ENCODE measurements around the gene KRT15.
"Not testable (repeated sequence)": the region's sequence is repeated elsewhere in the genome, so short reads cannot be mapped to it uniquely, and the experiment has no call there.

Gene KRT15

DNA sequence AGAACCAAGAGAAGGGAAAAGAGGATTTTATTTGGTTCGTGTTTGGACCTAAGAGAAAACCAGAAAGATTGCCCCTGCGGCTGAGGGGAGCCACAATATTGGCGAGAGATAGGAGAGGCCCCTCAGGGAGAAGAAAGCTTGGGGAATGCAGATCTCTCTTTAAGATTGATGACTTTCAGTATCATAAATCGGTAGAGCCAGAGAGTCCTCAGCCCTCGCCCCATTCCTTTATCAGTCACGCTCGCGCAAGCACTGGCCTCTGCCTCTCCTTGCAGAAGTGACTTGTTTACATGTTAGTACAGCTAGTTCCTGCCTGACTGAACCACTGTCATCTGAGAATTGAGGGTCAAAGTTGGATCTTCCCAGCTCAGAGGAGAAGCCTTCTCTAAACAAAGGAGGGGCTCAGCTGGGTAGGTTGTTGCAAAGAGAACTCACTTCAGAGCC lies 30.9 kb upstream of the KRT15 start:
- DNase-seq, result no peak
- H3K4me3 Mint-ChIP-seq, result no peak overlapping the region
- CTCF ChIA-PET, result interaction anchor here (0.6 to 6.8 kb wide), 40 partner anchors 9 to 967 kb away, joined by 3 to 165 read pairs (median 5); partner anchors contain the start of gene KRT9

GRCh38 chr17:41548844-41549595 lies 30.3 kb upstream of the KRT15 start:
- CTCF ChIA-PET, result interaction anchor here (0.6 to 6.8 kb wide), 58 partner anchors 9 to 1285 kb away, joined by 3 to 165 read pairs (median 4); partner anchors contain the start of genes GAST, KRT13 and KRT9
- Mint-ChIP-seq H3K36me3 (no peaks in the 10 kb centered on the region), H3K4me3 (no peak overlapping the region)

More for the DNA sequence above, 30.9 kb upstream of the KRT15 start:
- Mint-ChIP-seq H3K36me3 (no peaks in the 10 kb centered on the region), H3K4me1 (peaks cover 23% of the 10 kb centered on the region), H3K27me3 (peaks cover 51% of the 10 kb centered on the region), H3K9me3 (peaks cover 4% of the 10 kb centered on the region), H3K27ac (no peak overlapping the region)

DNA sequence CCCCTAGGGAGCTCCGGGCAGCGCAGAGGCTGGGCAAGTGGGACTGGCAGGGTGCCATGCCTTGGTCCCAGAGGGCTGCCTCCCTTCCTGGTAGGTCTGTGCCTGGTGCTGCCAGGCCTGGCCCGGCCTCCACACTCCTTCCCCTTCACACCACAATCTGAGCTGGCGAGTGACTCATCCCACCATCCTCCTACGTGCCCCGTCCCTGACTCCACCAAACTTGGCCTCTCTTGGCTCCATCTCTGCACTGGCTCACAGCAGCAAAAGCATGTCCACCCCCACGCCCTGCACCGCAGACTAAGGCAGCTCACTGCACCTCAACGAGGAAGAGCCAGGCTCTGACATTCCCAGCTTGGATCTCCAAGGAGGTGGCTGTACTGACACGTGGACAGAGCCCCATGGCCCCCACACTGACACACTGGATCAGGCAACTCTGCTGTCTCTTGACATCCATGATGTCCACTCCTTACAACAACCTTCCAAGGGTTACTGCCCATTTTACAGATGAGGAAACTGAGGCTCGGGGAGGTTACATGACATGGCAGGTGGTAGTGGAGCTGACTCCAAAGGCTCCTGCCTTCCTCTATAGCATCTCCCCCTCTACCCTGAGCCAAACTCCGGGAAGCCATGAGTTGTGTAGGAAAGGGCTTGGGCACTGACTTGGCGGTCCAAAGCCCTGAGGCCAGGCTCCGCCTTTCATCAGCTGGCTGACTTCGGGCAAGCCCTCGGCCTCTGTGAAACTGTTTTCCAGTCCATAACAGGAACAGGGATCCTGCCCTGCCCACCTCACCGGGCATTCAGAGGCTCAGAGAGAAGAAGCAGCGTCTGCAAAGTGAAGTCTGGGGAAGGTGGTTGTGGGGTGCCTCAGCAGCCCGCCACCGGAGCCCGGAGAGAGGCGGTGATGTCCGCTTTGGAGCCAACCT lies 29.5 kb upstream of the KRT15 start:
- peak; percentile 34 for DNase-seq
- CTCF ChIA-PET, result interaction anchor here (0.6 to 6.8 kb wide), 45 partner anchors 8 to 1286 kb away, joined by 3 to 165 read pairs (median 5); partner anchors contain the start of genes GAST and KRT9
- H3K9me3 Mint-ChIP-seq, result peaks cover 4% of the 10 kb centered on the region
- H3K4me1 Mint-ChIP-seq, result peaks cover 23% of the 10 kb centered on the region
- peaks cover 37% of the 10 kb centered on the region for H3K27me3 Mint-ChIP-seq
- H3K27ac Mint-ChIP-seq, result no peak overlapping the region
- H3K36me3 Mint-ChIP-seq, result no peaks in the 10 kb centered on the region
- no peak overlapping the region for H3K4me3 Mint-ChIP-seq

More at GRCh38 chr17:41548844-41549595, 30.3 kb upstream of the KRT15 start:
- H3K9me3 Mint-ChIP-seq, result peaks cover 4% of the 10 kb centered on the region
- peak overlapping the region; percentile 82 for H3K27ac Mint-ChIP-seq
- H3K27me3 Mint-ChIP-seq, result peaks cover 46% of the 10 kb centered on the region
- DNase-seq, result peak; percentile 91
- H3K4me1 Mint-ChIP-seq, result peaks cover 23% of the 10 kb centered on the region

- H3K27me3 Mint-ChIP-seq, result peaks cover 36% of the 10 kb centered on the region
- H3K27ac Mint-ChIP-seq, result no peak overlapping the region
- H3K4me1 Mint-ChIP-seq, result peaks cover 23% of the 10 kb centered on the region
- no peak for DNase-seq
- no peak overlapping the region for H3K4me3 Mint-ChIP-seq
- H3K9me3 Mint-ChIP-seq, result peaks cover 4% of the 10 kb centered on the region
- H3K36me3 Mint-ChIP-seq, result no peaks in the 10 kb centered on the region
- CTCF ChIA-PET, result interaction anchor here (2.7 to 6.8 kb wide), 7 partner anchors 10 to 690 kb away, joined by 15 to 165 read pairs (median 29); no protein-coding TSS in a partner anchor
These were observed 28.7 kb upstream of the KRT15 start for GRCh38 chr17:41547378-41547841.

DNA sequence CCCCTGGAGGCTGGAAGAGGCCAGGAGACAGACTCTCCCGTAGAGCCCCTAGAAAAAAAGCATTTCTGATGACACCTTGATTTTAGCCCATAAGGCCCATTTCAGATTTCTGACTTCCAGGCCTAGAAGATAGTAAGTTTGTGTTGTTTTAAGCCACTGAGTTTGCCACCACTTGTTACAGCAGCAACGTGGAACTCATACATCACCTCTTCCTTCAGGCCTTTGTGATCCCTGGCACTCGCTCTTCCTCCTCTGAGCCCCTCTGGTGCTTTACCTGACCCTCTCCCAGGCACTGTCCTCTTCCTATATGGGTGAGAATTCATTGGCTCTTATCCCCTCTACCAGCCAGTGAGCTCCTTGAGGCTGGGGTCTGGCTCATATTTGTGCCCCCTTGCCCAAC lies 28.1 kb upstream of the KRT15 start:
- no peak for DNase-seq
- no peak overlapping the region for H3K4me3 Mint-ChIP-seq
- peaks cover 23% of the 10 kb centered on the region for H3K4me1 Mint-ChIP-seq
- CTCF ChIA-PET, result interaction anchor here (6.6 kb wide), 1 partner anchor 103 kb away, joined by 142 read pairs; no protein-coding TSS in a partner anchor
- peaks cover 4% of the 10 kb centered on the region for H3K9me3 Mint-ChIP-seq
- no peak overlapping the region for H3K27ac Mint-ChIP-seq
- H3K27me3 Mint-ChIP-seq, result peaks cover 33% of the 10 kb centered on the region
- no peaks in the 10 kb centered on the region for H3K36me3 Mint-ChIP-seq

GRCh38 chr17:41545829-41546410 lies 27.2 kb upstream of the KRT15 start:
- peaks cover 34% of the 10 kb centered on the region for H3K27me3 Mint-ChIP-seq
- H3K4me3 Mint-ChIP-seq, result no peak overlapping the region
- no peak for DNase-seq
- CTCF ChIA-PET, result no interaction called here
- no peak overlapping the region for H3K27ac Mint-ChIP-seq
- H3K36me3 Mint-ChIP-seq, result no peaks in the 10 kb centered on the region
- H3K4me1 Mint-ChIP-seq, result peaks cover 23% of the 10 kb centered on the region
- H3K9me3 Mint-ChIP-seq, result peaks cover 4% of the 10 kb centered on the region

- CTCF ChIA-PET, result interaction anchor here (0.6 to 1.2 kb wide), 2 partner anchors 120 to 138 kb away, joined by 3 to 4 read pairs; no protein-coding TSS in a partner anchor
- H3K9me3 Mint-ChIP-seq, result peaks cover 4% of the 10 kb centered on the region
- no peak overlapping the region for H3K27ac Mint-ChIP-seq
- H3K36me3 Mint-ChIP-seq, result no peaks in the 10 kb centered on the region
- DNase-seq, result no peak
- H3K4me1 Mint-ChIP-seq, result peaks cover 23% of the 10 kb centered on the region
- no peak overlapping the region for H3K4me3 Mint-ChIP-seq
- H3K27me3 Mint-ChIP-seq, result peaks cover 37% of the 10 kb centered on the region
These were observed 26.2 kb upstream of the KRT15 start for GRCh38 chr17:41544935-41545334.

DNA sequence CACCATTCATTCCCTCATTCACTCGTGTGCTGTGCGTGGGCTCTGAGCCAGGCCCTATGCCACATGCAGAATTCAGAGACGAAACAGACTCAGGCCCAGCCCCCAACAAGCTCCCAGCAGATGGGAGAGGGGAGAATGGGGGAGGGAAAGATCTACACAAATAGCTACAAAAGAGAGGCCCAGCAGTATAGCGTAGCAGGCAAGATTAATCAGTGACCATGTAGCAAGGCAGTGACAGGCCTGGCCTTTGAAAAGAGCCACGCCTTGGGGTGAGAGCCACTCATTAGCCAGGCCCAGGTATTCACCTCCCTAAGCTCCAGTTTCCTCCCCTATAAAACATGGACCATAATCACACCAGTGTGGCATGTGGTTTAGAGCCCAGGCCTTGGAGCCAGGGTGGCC lies 25.8 kb upstream of the KRT15 start:
- Mint-ChIP-seq H3K36me3 (no peaks in the 10 kb centered on the region), H3K27ac (no peak overlapping the region), H3K4me3 (no peak overlapping the region), H3K4me1 (peaks cover 20% of the 10 kb centered on the region), H3K9me3 (peaks cover 4% of the 10 kb centered on the region), H3K27me3 (peaks cover 37% of the 10 kb centered on the region)
- DNase-seq, result no peak
- CTCF ChIA-PET, result interaction anchor here (0.6 to 1.2 kb wide), 2 partner anchors 121 to 137 kb away, joined by 3 to 4 read pairs; no protein-coding TSS in a partner anchor

DNA sequence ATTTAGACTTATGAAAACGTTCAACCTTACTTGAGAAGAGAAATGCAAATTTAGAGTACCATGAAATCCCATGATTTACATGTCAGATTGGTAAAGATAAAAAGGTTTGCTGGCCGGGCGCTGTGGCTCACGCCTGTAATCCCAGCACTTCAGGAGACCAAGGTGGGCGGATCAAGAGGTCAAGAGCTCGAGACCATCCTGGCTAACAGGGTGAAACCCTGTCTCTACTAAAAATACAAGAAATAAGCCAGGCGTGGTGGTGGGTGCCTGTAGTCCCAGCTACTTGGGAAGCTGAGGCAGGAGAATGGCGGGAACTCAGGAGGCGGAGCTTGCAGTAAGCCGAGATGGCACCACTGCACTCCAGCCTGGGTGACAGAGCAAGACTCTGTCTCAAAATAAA lies 24.1 kb upstream of the KRT15 start:
- CTCF ChIA-PET, result interaction anchor here (0.8 to 1.5 kb wide), 2 partner anchors 106 to 633 kb away, joined by 4 read pairs; no protein-coding TSS in a partner anchor
- H3K9me3 Mint-ChIP-seq, result not testable (repeated sequence)

DNA sequence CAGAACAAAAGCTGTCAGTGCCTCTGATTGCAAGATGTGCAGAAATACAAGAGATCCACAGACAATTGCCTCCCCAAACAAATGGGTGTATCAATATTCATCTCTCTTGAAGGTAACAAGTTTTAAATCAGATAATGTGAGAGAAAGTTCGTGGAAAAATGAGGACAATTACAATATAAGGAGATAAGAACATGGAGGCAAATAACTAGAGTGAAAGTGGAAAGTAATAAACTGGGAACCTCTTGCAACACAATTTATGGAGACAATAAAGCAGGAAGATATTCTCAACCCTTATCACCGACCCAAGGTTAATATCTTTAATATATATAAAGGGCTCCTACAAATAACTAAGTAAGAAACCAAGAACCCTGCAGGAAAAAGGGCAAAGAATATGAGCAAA lies 23.7 kb upstream of the KRT15 start:
- no peak overlapping the region for H3K4me3 Mint-ChIP-seq
- H3K27ac Mint-ChIP-seq, result no peak overlapping the region
- no peaks in the 10 kb centered on the region for H3K4me1 Mint-ChIP-seq
- CTCF ChIA-PET, result interaction anchor here (0.8 to 1.5 kb wide), 3 partner anchors 106 to 633 kb away, joined by 4 to 5 read pairs (median 4); no protein-coding TSS in a partner anchor
- no peaks in the 10 kb centered on the region for H3K36me3 Mint-ChIP-seq
- peaks cover 26% of the 10 kb centered on the region for H3K27me3 Mint-ChIP-seq
- peaks cover 4% of the 10 kb centered on the region for H3K9me3 Mint-ChIP-seq
- DNase-seq, result no peak

More for the DNA sequence above, 24.1 kb upstream of the KRT15 start:
- not testable (repeated sequence) for DNase-seq, H3K4me1 Mint-ChIP-seq, H3K27ac Mint-ChIP-seq, H3K36me3 Mint-ChIP-seq, H3K4me3 Mint-ChIP-seq
- H3K27me3 Mint-ChIP-seq, result peaks cover 27% of the 10 kb centered on the region

- Mint-ChIP-seq H3K36me3 (no peaks in the 10 kb centered on the region), H3K9me3 (no peaks in the 10 kb centered on the region), H3K4me3 (no peak overlapping the region), H3K27me3 (peaks cover 34% of the 10 kb centered on the region), H3K4me1 (no peaks in the 10 kb centered on the region), H3K27ac (no peak overlapping the region)
- CTCF ChIA-PET, result interaction anchor here (1.4 to 1.5 kb wide), 3 partner anchors 7 to 122 kb away, joined by 4 to 6 read pairs (median 5); no protein-coding TSS in a partner anchor
- no peak for DNase-seq
These were observed 22.4 kb upstream of the KRT15 start for GRCh38 chr17:41540921-41541625.

GRCh38 chr17:41539979-41540701 lies 21.4 kb upstream of the KRT15 start:
- no peaks in the 10 kb centered on the region for H3K36me3 Mint-ChIP-seq
- no peaks in the 10 kb centered on the region for H3K4me1 Mint-ChIP-seq
- H3K27me3 Mint-ChIP-seq, result peaks cover 38% of the 10 kb centered on the region
- H3K4me3 Mint-ChIP-seq, result no peak overlapping the region
- no peak for DNase-seq
- CTCF ChIA-PET, result interaction anchor here (1.4 to 1.5 kb wide), 3 partner anchors 8 to 123 kb away, joined by 4 to 6 read pairs (median 5); no protein-coding TSS in a partner anchor
- H3K9me3 Mint-ChIP-seq, result no peaks in the 10 kb centered on the region
- H3K27ac Mint-ChIP-seq, result no peak overlapping the region

Measured in activated naive CD4-positive, alpha-beta T cell treated with anti-CD3 and anti-CD28 coated beads, Interleukin-2, amount 10 ng/mL, durations not matched to agents 7 days and 5 days (primary cell).